HG02759 (cell line): ENCODE results near the gene HAGH.
A peak's percentile ranks its signal among the peaks of the same experiment; 100 is the strongest.

Experiments used
- ATAC-seq: cut with Tn5 transposase; IDR thresholded peaks from one replicate; pipeline ENCODE4 v1.9.1; 2021; ENCODE audit warnings: mild to moderate bottlenecking, moderate library complexity; ENCODE audit not compliant: unreplicated experiment

HAGH gene

DNA sequence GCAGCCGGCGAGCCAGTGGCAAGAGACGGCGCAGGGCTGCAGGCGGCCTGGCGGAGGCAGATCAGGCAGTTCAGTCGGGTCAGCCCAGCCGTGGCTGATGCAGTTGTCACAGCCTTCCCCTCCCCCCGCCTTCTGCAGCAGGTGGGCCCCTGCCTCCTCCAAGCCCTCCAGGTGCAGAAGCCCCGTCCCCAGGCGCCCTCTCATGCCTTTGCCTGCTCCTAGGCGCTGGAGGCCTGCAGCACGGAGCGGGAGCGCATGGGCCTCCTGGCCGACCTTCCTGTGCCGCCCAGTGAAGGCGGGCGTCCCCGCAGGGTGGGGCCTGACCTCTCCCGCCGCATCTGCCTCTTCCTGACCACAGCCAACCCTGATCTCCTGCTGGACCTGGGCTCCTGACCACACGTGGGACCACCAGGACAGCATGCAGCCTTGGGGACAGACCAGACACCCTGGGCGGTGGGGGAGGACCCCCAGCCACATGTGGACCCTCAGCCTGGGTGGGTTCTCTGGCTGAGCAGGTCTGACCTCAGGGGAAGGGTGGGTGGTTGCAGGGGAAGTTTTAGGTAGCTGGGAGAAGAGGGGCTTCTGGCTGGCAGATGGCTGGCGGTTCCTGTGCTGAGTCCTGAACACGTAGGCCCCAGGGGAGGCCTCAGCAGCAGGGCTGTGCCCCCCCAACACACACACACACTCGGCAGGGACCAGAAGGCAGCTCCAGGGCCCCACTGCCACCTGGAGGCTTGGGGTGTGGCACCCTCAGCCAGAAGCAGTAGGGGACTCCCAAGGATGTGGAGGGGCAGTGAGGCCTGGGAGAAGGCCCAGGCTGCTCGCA, 50.6 kb downstream of the HAGH start:
- no peak for ATAC-seq

DNA sequence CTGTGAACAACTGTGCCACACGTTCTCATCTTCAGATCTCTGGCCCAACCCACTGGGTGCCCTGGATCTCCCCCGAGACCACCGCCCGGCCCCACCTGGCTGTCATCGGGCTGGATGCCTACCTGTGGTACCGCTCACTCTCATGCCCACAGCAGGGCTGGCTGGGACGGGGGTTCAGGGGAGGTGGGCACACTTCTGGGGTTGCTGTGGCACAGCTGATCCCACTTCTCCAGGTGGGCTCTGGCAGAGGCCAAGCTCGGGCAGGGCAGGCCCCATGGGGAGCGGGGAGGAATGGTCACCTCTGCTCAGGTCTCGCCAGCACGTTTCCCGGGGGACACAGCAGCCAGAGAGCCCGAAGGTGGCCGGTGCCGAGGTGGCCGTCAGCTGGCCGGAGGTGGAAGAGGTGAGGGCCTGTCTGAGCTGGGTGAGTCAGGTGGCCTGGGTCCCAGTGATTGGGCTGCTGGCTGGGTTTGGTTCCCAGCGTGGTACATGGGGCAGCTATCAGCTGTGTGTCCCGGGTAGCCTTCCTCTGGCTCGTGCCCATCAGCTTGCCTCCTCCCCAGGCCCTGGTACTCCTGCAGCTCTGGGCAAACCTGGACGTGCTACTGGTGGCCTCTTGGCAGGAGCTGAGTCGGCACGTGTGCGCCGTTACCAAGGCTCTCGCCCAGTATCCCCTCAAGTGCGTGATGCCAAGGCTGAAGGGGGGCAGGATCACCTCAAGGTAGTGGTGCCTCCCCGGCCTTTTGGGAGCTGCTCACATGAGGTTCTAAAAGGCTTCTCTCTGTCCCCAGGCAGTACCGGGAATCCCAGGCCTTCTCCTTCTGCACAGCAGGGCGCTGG, 51.4 kb downstream of the HAGH start:
- ATAC-seq = no peak

GRCh38 chr16:1774448-1774780, 52.2 kb downstream of the HAGH start:
- ATAC-seq = no peak

- ATAC-seq = no peak
These were observed 52.8 kb downstream of the HAGH start for GRCh38 chr16:1773703-1774447.

GRCh38 chr16:1772908-1773702, 53.5 kb downstream of the HAGH start, which contains the start of gene MRPS34:
TSS of gene MRPS34 (minus strand) at chr16:1773134. CDS start at chr16:1773119, 15 bp downstream.
- ATAC-seq = peak; percentile 62

- ATAC-seq = peak; percentile 10
These were observed 54.2 kb downstream of the HAGH start, which contains the start of gene EME2 for GRCh38 chr16:1772362-1772907. TSS of gene EME2 (plus strand) at chr16:1772810. CDS start at chr16:1773228, 418 bp downstream.

DNA sequence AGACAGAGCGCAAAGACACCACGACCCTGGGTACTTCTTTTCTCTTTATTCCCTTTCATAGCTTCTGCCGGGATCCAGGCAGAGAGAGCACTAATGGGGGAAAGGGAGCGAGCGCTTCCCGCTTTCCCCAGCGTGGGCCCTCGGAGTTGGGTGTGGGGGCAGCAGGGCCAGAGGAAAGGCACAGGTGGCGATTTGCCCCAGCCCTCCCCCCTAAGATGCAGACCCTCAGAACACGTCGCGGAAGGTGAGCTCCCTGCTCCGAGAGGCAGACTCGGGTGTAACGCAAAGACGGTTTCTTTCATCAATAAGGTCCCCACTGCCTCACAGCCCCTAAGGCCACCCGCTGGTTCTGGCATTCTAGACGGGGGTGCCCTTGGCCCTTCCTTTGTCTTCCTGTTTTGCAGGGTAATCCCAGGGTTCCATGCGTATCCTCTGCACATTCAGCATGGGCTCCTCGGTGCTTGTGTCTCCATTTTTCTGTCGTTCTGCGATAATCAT, 54.7 kb downstream of the HAGH start:
- no peak for ATAC-seq

DNA sequence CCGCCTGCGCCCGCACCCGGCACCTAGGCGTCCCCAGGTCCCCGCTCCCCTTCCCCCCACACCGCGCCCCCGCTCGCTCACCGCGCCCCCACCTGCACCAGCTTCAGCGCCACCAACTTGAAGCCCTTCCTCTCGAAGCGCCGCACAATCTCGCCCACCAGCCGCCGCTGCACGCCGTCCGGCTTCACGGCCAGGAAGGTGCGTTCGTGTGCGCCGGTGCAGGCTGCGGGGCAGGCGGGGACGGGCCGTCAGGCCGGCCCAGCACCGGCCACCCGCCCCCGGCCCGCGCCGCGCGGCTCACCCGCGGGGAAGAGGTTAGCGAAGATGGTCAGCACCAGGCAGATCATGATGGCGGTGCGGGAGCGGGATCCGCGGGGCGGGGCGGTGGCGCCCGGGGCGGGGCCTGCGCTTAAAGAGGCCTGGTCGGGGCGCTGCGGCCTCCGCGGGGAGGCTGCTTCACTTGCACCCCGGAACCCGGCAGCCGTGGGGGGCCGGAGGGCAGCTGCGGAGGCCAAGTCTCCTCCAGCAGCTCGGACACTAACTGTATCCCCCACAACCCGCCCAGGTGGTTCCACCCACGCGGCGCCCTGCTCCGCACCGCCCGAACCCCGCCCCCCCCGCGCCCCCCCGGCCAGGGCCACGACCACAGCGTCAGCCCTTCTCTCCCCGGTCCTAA, 55.3 kb downstream of the HAGH start, which contains the start of gene NME3:
TSS of gene NME3 (minus strand) at position 356 of the 676 bp plus-strand sequence. CDS start at position 347, 9 bp downstream.
- ATAC-seq = peak; percentile 33

DNA sequence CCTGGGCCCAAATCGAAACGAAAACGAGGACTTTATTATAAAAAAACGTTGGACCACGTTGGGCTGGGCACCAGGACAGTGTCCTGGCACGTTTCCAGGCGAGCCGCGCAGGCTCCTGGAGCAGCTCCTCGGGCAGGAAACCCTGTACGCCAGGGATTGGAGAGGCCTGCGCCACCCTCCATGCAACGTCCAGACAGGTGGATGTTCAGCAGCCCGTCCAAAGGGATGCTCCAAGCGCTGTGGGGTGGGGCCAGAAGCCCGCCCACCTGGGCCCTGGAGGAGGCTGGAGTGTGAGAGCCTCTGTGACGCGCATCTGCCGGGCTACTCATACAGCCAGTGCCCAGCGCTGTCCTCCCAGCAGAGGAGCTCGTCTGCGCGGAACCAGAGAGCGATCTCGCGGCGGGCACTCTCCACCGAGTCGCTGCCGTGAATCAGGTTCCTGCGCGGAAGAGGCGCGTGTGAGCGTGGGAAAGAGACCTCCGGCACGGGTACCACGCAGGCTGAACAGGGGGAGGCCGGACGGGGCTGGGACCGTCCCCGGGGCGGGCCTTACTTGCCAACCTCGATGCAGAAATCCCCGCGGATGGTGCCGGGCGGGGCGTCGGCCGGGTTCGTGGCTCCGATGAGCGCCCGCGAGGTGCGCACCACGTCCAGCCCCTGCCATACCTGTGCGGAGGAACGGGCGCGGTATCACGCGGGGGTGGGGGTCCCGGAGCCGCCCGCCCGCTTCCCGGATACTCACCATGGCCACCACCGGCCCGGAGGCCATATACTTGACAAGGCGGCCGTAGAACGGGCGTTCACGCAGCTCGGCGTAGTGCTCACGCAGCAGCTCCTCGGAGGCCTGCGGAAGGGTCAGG, 56.1 kb downstream of the HAGH start:
- ATAC-seq = no peak

DNA sequence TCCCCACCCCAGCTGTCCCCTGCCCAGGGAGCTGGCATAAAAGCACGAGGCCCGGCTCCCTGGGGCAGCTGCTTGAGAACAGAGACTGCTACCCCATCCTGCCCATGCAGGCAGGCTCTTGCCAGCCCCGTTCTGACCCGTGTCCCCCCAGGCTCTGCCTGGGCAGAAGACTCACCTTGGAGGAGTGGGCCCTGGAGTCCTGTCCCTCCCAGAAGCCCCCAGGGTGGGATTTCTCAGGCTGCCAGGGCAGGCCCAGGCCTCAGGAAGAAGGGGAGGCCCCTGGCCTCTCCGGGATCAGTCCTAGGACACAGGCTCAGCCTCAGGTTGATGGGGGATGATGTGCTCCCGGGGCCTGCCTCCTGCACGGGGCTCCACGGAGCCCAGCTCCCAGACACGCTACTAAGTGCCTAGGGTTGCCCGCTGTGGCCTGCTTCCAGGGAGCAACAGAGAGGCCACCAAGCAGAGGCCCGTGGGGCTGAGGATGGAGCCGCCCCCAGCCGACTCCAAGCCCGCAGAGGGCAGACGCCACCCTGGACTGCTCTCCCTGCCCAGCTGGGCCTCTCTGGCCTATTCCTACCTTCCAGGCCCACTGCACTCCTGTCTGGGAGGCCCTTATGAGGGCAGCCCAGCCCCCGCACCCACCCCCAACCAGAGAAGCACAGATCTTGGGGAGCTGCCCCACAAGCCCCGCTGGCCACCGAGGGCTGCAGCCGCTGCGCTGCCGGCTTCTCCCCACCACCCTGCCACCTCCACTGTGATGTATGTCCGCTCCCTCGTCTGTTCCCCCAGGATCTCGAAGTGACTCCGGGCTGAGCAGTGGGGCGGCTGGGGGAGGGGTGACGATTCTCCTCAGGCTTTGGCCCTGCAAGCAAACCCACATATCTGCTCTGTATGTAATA, 57.0 kb downstream of the HAGH start:
- ATAC-seq = no peak

GRCh38 chr16:1768767-1769401, 57.7 kb downstream of the HAGH start:
- no peak for ATAC-seq

- ATAC-seq = no peak
These were observed 58.4 kb downstream of the HAGH start for GRCh38 chr16:1768061-1768766.

DNA sequence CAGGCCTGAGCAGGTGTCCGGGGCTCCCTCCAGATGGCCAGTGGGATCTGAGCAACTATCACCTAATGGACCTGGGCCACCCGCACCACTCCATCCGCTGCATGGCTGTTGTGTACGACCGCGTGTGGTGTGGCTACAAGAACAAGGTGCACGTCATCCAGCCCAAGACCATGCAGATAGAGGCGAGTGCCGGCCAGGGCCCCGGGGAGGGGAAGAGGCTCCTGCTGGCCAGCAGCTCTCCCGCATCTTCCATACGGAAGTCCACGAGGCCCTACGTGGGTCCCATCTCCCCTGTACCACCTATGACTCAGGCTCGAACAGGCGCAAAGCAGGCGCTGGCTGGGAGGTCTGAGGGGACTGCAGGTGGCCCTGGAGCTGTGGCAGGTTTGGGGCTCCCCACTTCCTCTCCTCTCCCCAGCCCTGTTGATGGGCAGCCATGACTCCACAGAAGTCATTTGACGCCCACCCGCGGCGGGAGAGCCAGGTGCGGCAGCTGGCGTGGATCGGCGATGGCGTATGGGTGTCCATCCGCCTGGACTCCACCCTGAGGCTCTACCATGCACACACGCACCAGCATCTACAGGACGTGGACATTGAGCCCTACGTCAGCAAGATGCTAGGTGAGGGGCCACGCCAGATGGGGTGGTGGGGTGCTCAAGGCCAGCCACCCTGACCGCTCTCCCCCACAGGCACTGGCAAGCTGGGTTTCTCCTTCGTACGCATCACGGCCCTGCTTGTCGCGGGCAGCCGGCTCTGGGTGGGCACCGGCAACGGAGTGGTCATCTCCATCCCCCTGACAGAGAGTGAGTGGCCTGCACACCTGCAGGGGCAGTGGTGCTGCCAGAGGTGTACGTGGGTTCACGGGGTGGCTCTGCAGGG, 59.3 kb downstream of the HAGH start:
- ATAC-seq = no peak

DNA sequence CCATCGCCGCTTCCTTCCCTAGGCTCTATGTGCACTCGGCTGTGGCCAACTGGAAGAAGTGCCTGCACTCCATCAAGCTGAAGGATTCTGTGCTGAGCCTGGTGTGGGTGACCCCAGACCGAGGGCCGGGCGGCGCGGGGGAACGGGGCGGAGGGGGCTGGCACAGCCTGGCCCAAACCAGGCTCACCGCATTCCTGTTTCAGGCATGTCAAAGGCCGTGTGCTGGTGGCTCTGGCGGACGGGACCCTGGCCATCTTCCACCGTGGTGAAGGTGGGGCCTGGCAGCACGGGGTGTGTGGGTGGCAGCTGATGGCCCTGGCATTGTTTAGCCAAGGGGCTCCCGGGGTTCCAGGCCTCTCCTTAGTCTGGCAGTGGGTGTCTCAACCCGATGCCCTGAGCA, 59.9 kb downstream of the HAGH start:
- no peak for ATAC-seq

GRCh38 chr16:1766231-1766630, 60.4 kb downstream of the HAGH start:
- ATAC-seq = no peak
